Activated effector memory CD4-positive, alpha-beta T cell treated with anti-CD3 and anti-CD28 coated beads, Interleukin-2, amount 50 U/mL, for 16 hours (primary cell): ENCODE measurements around the gene WASL.
"Not testable (repeated sequence)": the region's sequence is repeated elsewhere in the genome, so short reads cannot be mapped to it uniquely, and the experiment has no call there.

Source experiments
- DNase-seq: peaks from one replicate; pipeline ENCODE4 v3.0.0-alpha.2; 2020

Gene WASL

GRCh38 chr7:123748734-123749536 is at the start of gene WASL:
TSS of gene WASL (minus strand) at chr7:123749003. CDS start at chr7:123748734, 269 bp downstream.
- peak; percentile 96 for DNase-seq

- DNase-seq: no peak
Measured at GRCh38 chr7:123797673-123798531, 49.1 kb upstream of the WASL start.

GRCh38 chr7:123796568-123796967 is 47.8 kb upstream of the WASL start:
- no peak for DNase-seq

GRCh38 chr7:123795917-123796316 is 47.1 kb upstream of the WASL start:
- no peak for DNase-seq

GRCh38 chr7:123795116-123795515 is 46.3 kb upstream of the WASL start:
- not testable (repeated sequence) for DNase-seq

- DNase-seq: no peak
Measured at GRCh38 chr7:123792547-123792946, 43.7 kb upstream of the WASL start.

- DNase-seq: no peak
Measured at GRCh38 chr7:123791001-123791400, 42.2 kb upstream of the WASL start.

GRCh38 chr7:123789817-123790216 is 41.0 kb upstream of the WASL start:
- no peak for DNase-seq

GRCh38 chr7:123789206-123789784 is 40.5 kb upstream of the WASL start:
- no peak for DNase-seq

- no peak for DNase-seq
Measured at GRCh38 chr7:123788584-123788983, 39.8 kb upstream of the WASL start.

- no peak for DNase-seq
Measured at GRCh38 chr7:123787220-123788007, 38.6 kb upstream of the WASL start.

- no peak for DNase-seq
Measured at GRCh38 chr7:123784263-123784662, 35.5 kb upstream of the WASL start.

GRCh38 chr7:123783820-123784219 is 35.0 kb upstream of the WASL start:
- DNase-seq: no peak

- DNase-seq: no peak
Measured at GRCh38 chr7:123782071-123782798, 33.4 kb upstream of the WASL start.

GRCh38 chr7:123780472-123780871 is 31.7 kb upstream of the WASL start:
- not testable (repeated sequence) for DNase-seq

- no peak for DNase-seq
Measured at GRCh38 chr7:123774496-123774895, 25.7 kb upstream of the WASL start.

GRCh38 chr7:123773481-123773880 is 24.7 kb upstream of the WASL start:
- no peak for DNase-seq

GRCh38 chr7:123772652-123773051 is 23.8 kb upstream of the WASL start:
- no peak for DNase-seq

- DNase-seq: no peak
Measured at GRCh38 chr7:123771846-123772245, 23.0 kb upstream of the WASL start.

GRCh38 chr7:123771256-123771655 is 22.5 kb upstream of the WASL start:
- no peak for DNase-seq

- DNase-seq: no peak
Measured at GRCh38 chr7:123770378-123770777, 21.6 kb upstream of the WASL start.

- DNase-seq: no peak
Measured at GRCh38 chr7:123769371-123769770, 20.6 kb upstream of the WASL start.
